SK-N-SH (cell line): ENCODE measurements around the gene PHYKPL. TPM values are rescaled to one million over a fixed set of nuclear protein-coding genes. Genes with fewer than 3 reads are reported as not detected.

ENCODE experiments used
- CTCF ChIA-PET: fragments of 300-600, 350-600 bp; formaldehyde crosslinking; extraction: SDS; loops from one replicate; lab custom pipeline; 2021; lab: Yijun Ruan, JAX
- POLR2A ChIA-PET: fragments of 350-600 bp; sonication (Branson Sonifier 250); formaldehyde crosslinking; extraction: SDS; loops from one replicate; lab custom pipeline; 2020; ENCODE audit warnings: antibody characterized with exemption, inconsistent platforms; lab: Yijun Ruan, JAX
- DNase-seq: peaks from one replicate; pipeline ENCODE4 v3.0.0; 2012
- H2AFZ ChIP-seq: fragments of 200-600 bp; sonication (generic); 2 replicates; pipeline ENCODE4 v1.8.1; 2016; ENCODE audit warnings: antibody characterized with exemption, mild to moderate bottlenecking, low read depth
- H3F3A ChIP-seq: fragments of 200-600 bp; sonication (generic); replicated peaks from 2 replicates; pipeline ENCODE3; 2016; ENCODE audit warnings: antibody characterized with exemption, mild to moderate bottlenecking; ENCODE audit not compliant: insufficient read depth
- H3K27ac ChIP-seq, 2 experiments: fragments of 200-500 bp in 1 of 2; fragments of 200-600 bp in 1 of 2; sonication (Bioruptor generic) in 1 of 2; sonication (generic), shearing (Covaris generic) in 1 of 2; 2 replicates each; pipeline versions ENCODE4 v1.5.1 to v1.6.1; 2014 to 2016; ENCODE audit warnings: low read depth in 2 of 2, inconsistent platforms in 1 of 2, low read length in 1 of 2, mild to moderate bottlenecking in 1 of 2, mixed read lengths in 1 of 2
- H3K27me3 ChIP-seq: fragments of 200-600 bp; sonication (generic), shearing (Covaris generic); 2 replicates; pipeline ENCODE4 v1.6.1; 2016; ENCODE audit warnings: mixed run types; ENCODE audit not compliant: insufficient read depth
- H3K36me3 ChIP-seq, 2 experiments: fragments of 200-500 bp in 1 of 2; fragments of 200-600 bp in 1 of 2; sonication (Bioruptor generic) in 1 of 2; sonication (generic) in 1 of 2; replicated peaks in 1 of 2; 2 replicates each; pipeline versions ENCODE3 to v1.5.1; 2014 to 2016; ENCODE audit warnings: low read length in 1 of 2, mild to moderate bottlenecking in 1 of 2; ENCODE audit not compliant: insufficient read depth in 2 of 2, control insufficient read depth in 1 of 2
- H3K4me1 ChIP-seq, 2 experiments: fragments of 200-500 bp in 1 of 2; fragments of 200-600 bp in 1 of 2; sonication (Bioruptor generic) in 1 of 2; sonication (generic), shearing (Covaris generic) in 1 of 2; 2 replicates each; pipeline versions ENCODE4 v1.5.1 to v1.6.1; 2014 to 2016; ENCODE audit warnings: low read depth in 1 of 2, low read length in 1 of 2, mixed run types in 1 of 2; ENCODE audit not compliant: insufficient read depth in 2 of 2, control insufficient read depth in 1 of 2
- H3K4me2 ChIP-seq: fragments of 200-600 bp; sonication (generic), shearing (Covaris generic); 2 replicates; pipeline ENCODE4 v1.6.1; 2017; ENCODE audit warnings: mixed run types
- H3K4me3 ChIP-seq, 2 experiments: fragments of 200-500 bp in 1 of 2; fragments of 200-600 bp in 1 of 2; sonication (Bioruptor generic) in 1 of 2; sonication (generic), shearing (Covaris generic) in 1 of 2; 2 replicates each; pipeline versions ENCODE4 v1.5.1 to v1.8.1; 2014 to 2016; ENCODE audit warnings: low read depth in 2 of 2, inconsistent platforms in 1 of 2, low read length in 1 of 2, mild to moderate bottlenecking in 1 of 2, mixed read lengths in 1 of 2, moderate library complexity in 1 of 2
- H3K79me2 ChIP-seq: fragments of 200-600 bp; sonication (generic); 2 replicates; pipeline ENCODE4 v1.8.1; 2017; ENCODE audit warnings: mild to moderate bottlenecking; ENCODE audit not compliant: insufficient read depth
- H3K9ac ChIP-seq: fragments of 200-600 bp; sonication (generic); 2 replicates; pipeline ENCODE4 v1.6.1; 2017; ENCODE audit warnings: mixed run types
- H3K9me2 ChIP-seq: fragments of 200-600 bp; sonication (generic); 2 replicates; pipeline ENCODE4 v1.6.1; 2017; ENCODE audit warnings: mixed run types
- H3K9me3 ChIP-seq: fragments of 200-600 bp; sonication (generic); 2 replicates; pipeline ENCODE4 v1.6.1; 2017; ENCODE audit warnings: mixed run types, mild to moderate bottlenecking, moderate library complexity
- H4K20me1 ChIP-seq: fragments of 200-600 bp; sonication (generic); 2 replicates; pipeline ENCODE4 v1.6.1; 2017; ENCODE audit warnings: mild to moderate bottlenecking, mixed run types; ENCODE audit not compliant: insufficient read depth
- CHD2 ChIP-seq: fragments of 150-350 bp; IDR thresholded peaks from 2 replicates; pipeline ENCODE4 v1.6.1; 2018; ENCODE audit warnings: low read length; ENCODE audit not compliant: partially characterized antibody
- EZH2phosphoT487 ChIP-seq: fragments of 200-600 bp; sonication (generic); IDR thresholded peaks from 2 replicates; pipeline ENCODE4 v1.6.1; 2017; ENCODE audit warnings: low read depth, mixed run types, mild to moderate bottlenecking, antibody characterized with exemption, moderate library complexity, borderline replicate concordance
- FOSL2 ChIP-seq: IDR thresholded peaks from 2 replicates; pipeline ENCODE4 v1.4.0; 2012; ENCODE audit warnings: low read depth, mild to moderate bottlenecking, moderate library complexity, borderline replicate concordance
- FOXJ3 ChIP-seq: sonication (generic); formaldehyde crosslinking; IDR thresholded peaks from 2 replicates; pipeline ENCODE4 v1.5.1; 2020; ENCODE audit warnings: mild to moderate bottlenecking, missing genetic modification reagents
- FOXM1 ChIP-seq: IDR thresholded peaks from 2 replicates; pipeline ENCODE4 v1.4.0; 2012; ENCODE audit warnings: low read depth, mild to moderate bottlenecking
- GABPA ChIP-seq: IDR thresholded peaks from 2 replicates; pipeline ENCODE4 v1.4.0; 2012; ENCODE audit warnings: low read depth, mild to moderate bottlenecking
- GATA2 ChIP-seq: sonication (generic); formaldehyde crosslinking; IDR thresholded peaks from 2 replicates; pipeline ENCODE4 v1.5.0; 2020; ENCODE audit warnings: mild to moderate bottlenecking, missing genetic modification reagents
- IRF3 ChIP-seq: fragments of 150-350 bp; IDR thresholded peaks from 2 replicates; pipeline ENCODE4 v1.6.1; 2016; ENCODE audit warnings: mild to moderate bottlenecking, low read depth, low read length
- MAX ChIP-seq: IDR thresholded peaks from 2 replicates; pipeline ENCODE4 v1.4.0; 2012; ENCODE audit warnings: low read depth
- MEF2A ChIP-seq: IDR thresholded peaks from 2 replicates; pipeline ENCODE4 v1.4.0; 2012; ENCODE audit warnings: low read depth, borderline replicate concordance
- NRF1 ChIP-seq: IDR thresholded peaks from 2 replicates; pipeline ENCODE4 v1.6.1; 2012; ENCODE audit warnings: low read depth, mild to moderate bottlenecking, low read length
- PBX3 ChIP-seq: IDR thresholded peaks from 2 replicates; pipeline ENCODE4; 2012
- POLR2AphosphoS5 ChIP-seq: IDR thresholded peaks from 2 replicates; pipeline ENCODE4 v1.6.1; 2012; ENCODE audit warnings: low read depth, low read length
- RAD21 ChIP-seq: IDR thresholded peaks from 2 replicates; pipeline ENCODE4 v1.6.1; 2012; ENCODE audit warnings: mild to moderate bottlenecking, low read length
- RCOR1 ChIP-seq: fragments of 150-350 bp; IDR thresholded peaks from 2 replicates; pipeline ENCODE4 v1.6.1; 2017; ENCODE audit warnings: antibody characterized with exemption, low read length
- RXRA ChIP-seq: IDR thresholded peaks from 2 replicates; pipeline ENCODE4 v1.4.0; 2012; ENCODE audit warnings: low read depth, mild to moderate bottlenecking, borderline replicate concordance
- SIN3A ChIP-seq: IDR thresholded peaks from 2 replicates; pipeline ENCODE4 v1.6.1; 2012; ENCODE audit warnings: low read depth, mild to moderate bottlenecking, low read length, moderate library complexity, borderline replicate concordance
- TAF1 ChIP-seq: IDR thresholded peaks from 2 replicates; pipeline ENCODE4 v1.6.1; 2012; ENCODE audit warnings: low read depth, mild to moderate bottlenecking, low read length, moderate library complexity, borderline replicate concordance
- TCF12 ChIP-seq: IDR thresholded peaks from 2 replicates; pipeline ENCODE4 v1.4.0; 2012
- TEAD4 ChIP-seq: IDR thresholded peaks from 2 replicates; pipeline ENCODE4 v1.4.0; 2012; ENCODE audit warnings: mild to moderate bottlenecking, borderline replicate concordance; ENCODE audit not compliant: insufficient read depth
- USF2 ChIP-seq: fragments of 150-350 bp; IDR thresholded peaks from 2 replicates; pipeline ENCODE4 v1.6.1; 2017; ENCODE audit warnings: antibody characterized with exemption, low read length, low read depth, borderline replicate concordance
- YY1 ChIP-seq: IDR thresholded peaks from 2 replicates; pipeline ENCODE4 v1.4.0; 2012; ENCODE audit warnings: low read depth, mild to moderate bottlenecking
- ZBTB33 ChIP-seq: IDR thresholded peaks from 2 replicates; pipeline ENCODE4 v1.4.0; 2012; ENCODE audit warnings: low read depth, borderline replicate concordance
- WGBS: methylation state at CpG from one replicate; pipeline ENCODE4 v1.1.6; 2017; ENCODE audit warnings: low lambda C conversion rate; 5-methylcytosine and 5-hydroxymethylcytosine counted together
- polyA plus RNA-seq, 3 experiments: library from polyadenylated mRNA; depleted of rRNA; stranded (reverse); fragments of >200 nt; gene quantifications; 2 replicates each; pipeline ENCODE4 v1.2.3, GENCODE V29; 2012

PHYKPL gene
- polyA plus RNA-seq, 1 of the 3 experiments (the other 2 are of a cell fraction) = 46.8 TPM

DNA sequence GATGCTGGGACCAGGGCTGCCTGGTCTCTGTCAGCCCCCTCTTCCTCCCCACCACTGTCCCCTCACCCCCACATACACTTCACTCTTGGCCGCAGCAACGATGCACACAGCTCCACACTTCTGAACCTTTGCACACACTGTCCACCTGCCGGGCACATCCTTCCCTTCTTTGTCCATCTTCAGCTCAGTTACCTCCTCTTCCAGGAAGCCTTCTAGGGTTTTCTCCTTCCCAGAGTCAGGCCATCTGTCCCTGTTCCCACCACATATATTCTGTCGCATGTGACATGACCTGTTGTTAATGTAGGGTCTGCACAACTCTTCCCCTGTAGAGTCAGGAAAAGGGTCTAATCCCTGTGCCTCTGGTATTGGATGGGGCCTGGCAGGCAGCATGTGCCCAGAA is 38.6 kb upstream of the PHYKPL start:
- H3K27ac ChIP-seq = no peak overlapping the region
- no peak overlapping the region for H3K4me3 ChIP-seq
- POLR2A ChIA-PET = no interaction called here
- WGBS = 72% methylated on average over 4 of the region's 4 CpGs
- H3K9ac ChIP-seq = no peak overlapping the region
- H3K79me2 ChIP-seq = no peaks in the 10 kb centered on the region
- no peaks in the 10 kb centered on the region for H3K9me3 ChIP-seq
- no peaks in the 10 kb centered on the region for H3K27me3 ChIP-seq
- no peak overlapping the region for H3K4me2 ChIP-seq
- H3K9me2 ChIP-seq = no peaks in the 10 kb centered on the region
- DNase-seq = no peak
- TF ChIP-seq RCOR1 (no peak), FOSL2 (no peak), TCF12 (no peak), CHD2 (no peak), TAF1 (no peak), MAX (no peak), NRF1 (no peak), MEF2A (no peak), RXRA (no peak), FOXM1 (no peak), PBX3 (no peak), GABPA (no peak), RAD21 (no peak)
- H3K36me3 ChIP-seq = no peaks in the 10 kb centered on the region
- no peaks in the 10 kb centered on the region for H4K20me1 ChIP-seq
- CTCF ChIA-PET = interaction anchor here (1.5 to 1.8 kb wide), 5 partner anchors 9 to 319 kb away, joined by 3 to 8 read pairs (median 7); partner anchors contain the start of gene COL23A1
- H3F3A ChIP-seq = no peaks in the 10 kb centered on the region
- H2AFZ ChIP-seq = no peak overlapping the region
- H3K4me1 ChIP-seq = peaks cover 0 to 4% of the 10 kb centered on the region in 2 experiments; a peak in 1 of 4 replicates

DNA sequence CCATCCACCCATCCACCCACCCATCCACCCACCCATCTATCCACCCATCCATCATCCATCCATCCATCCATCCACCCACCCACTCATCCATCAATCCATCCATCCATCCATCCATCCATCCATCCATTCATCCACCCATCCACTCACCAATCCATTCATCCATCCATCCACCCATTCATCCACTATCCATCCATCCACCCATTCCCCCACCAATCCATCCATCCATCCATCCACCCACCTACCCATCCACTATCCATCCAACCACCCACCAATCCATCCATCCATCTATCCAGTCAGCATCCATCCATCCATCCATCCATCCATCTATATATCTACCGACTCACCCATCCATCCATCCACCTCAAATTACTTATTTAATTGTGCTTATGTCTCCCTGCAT is 36.9 kb upstream of the PHYKPL start:
- ChIA-PET CTCF (no interaction called here), POLR2A (no interaction called here)
- H3F3A ChIP-seq = no peaks in the 10 kb centered on the region
- no peak for TF ChIP-seq EZH2phosphoT487
- TF ChIP-seq TCF12 = no peak
- TF ChIP-seq GATA2 = no peak
- no peak for TF ChIP-seq POLR2AphosphoS5
- TF ChIP-seq GABPA = no peak
- TF ChIP-seq TEAD4 = no peak
- no peak for TF ChIP-seq NRF1
- TF ChIP-seq IRF3 = no peak
- TF ChIP-seq SIN3A = no peak
- TF ChIP-seq FOXJ3 (CRISPR knock-in tag) = no peak
- TF ChIP-seq USF2 = no peak
- no peak for TF ChIP-seq ZBTB33
- no peak for TF ChIP-seq YY1
- H3K4me2 ChIP-seq = no peak overlapping the region
- no peaks in the 10 kb centered on the region for H3K9me3 ChIP-seq
- no peak overlapping the region for H3K4me3 ChIP-seq
- H3K4me1 ChIP-seq = peaks cover 0 to 2% of the 10 kb centered on the region in 2 experiments; a peak in 1 of 4 replicates
- H3K9me2 ChIP-seq = no peaks in the 10 kb centered on the region
- H3K27me3 ChIP-seq = no peaks in the 10 kb centered on the region
- no peaks in the 10 kb centered on the region for H3K36me3 ChIP-seq
- WGBS = 39% methylated on average over 1 of the region's 1 CpG
- H4K20me1 ChIP-seq = no peaks in the 10 kb centered on the region
- no peak overlapping the region for H3K9ac ChIP-seq
- no peak overlapping the region for H2AFZ ChIP-seq
- no peak for DNase-seq
- H3K27ac ChIP-seq = no peak overlapping the region
- no peaks in the 10 kb centered on the region for H3K79me2 ChIP-seq
